HG02885 (cell line): ENCODE results near the gene GFRA1.
"Not testable (repeated sequence)": the region's sequence is repeated elsewhere in the genome, so short reads cannot be mapped to it uniquely, and the experiment has no call there.

Source experiments
- ATAC-seq: cut with Tn5 transposase; IDR thresholded peaks from one replicate; pipeline ENCODE4 v1.9.1; 2021; ENCODE audit warnings: mild to moderate bottlenecking; ENCODE audit not compliant: unreplicated experiment, poor library complexity

Gene GFRA1

GRCh38 chr10:116045366-116046356 is 227.3 kb downstream of the GFRA1 start:
- no peak for ATAC-seq

GRCh38 chr10:116044801-116045248 is 228.2 kb downstream of the GFRA1 start:
- no peak for ATAC-seq

GRCh38 chr10:116043861-116044260 is 229.1 kb downstream of the GFRA1 start:
- ATAC-seq: no peak

GRCh38 chr10:116043304-116043703 is 229.7 kb downstream of the GFRA1 start:
- ATAC-seq: no peak

GRCh38 chr10:116041948-116042347 is 231.1 kb downstream of the GFRA1 start:
- ATAC-seq: no peak

- no peak for ATAC-seq
These were observed 233.4 kb downstream of the GFRA1 start for GRCh38 chr10:116039612-116040011.

- ATAC-seq: no peak
These were observed 234.7 kb downstream of the GFRA1 start for GRCh38 chr10:116038259-116038658.

- not testable (repeated sequence) for ATAC-seq
These were observed 237.6 kb downstream of the GFRA1 start for GRCh38 chr10:116035406-116035805.

GRCh38 chr10:116030576-116030975 is 242.4 kb downstream of the GFRA1 start:
- no peak for ATAC-seq

- ATAC-seq: no peak
These were observed 243.2 kb downstream of the GFRA1 start for GRCh38 chr10:116029826-116030225.

GRCh38 chr10:116027355-116027754 is 245.7 kb downstream of the GFRA1 start:
- ATAC-seq: no peak

- no peak for ATAC-seq
These were observed 246.3 kb downstream of the GFRA1 start for GRCh38 chr10:116026725-116027124.

- no peak for ATAC-seq
These were observed 246.7 kb downstream of the GFRA1 start for GRCh38 chr10:116026315-116026714.

- no peak for ATAC-seq
These were observed 248.6 kb downstream of the GFRA1 start for GRCh38 chr10:116024271-116024878.

- ATAC-seq: no peak
These were observed 255.6 kb downstream of the GFRA1 start for GRCh38 chr10:116017405-116017804.

- no peak for ATAC-seq
These were observed 257.2 kb downstream of the GFRA1 start for GRCh38 chr10:116015583-116016333.

GRCh38 chr10:116014871-116015582 is 258.0 kb downstream of the GFRA1 start:
- ATAC-seq: no peak

GRCh38 chr10:116014326-116014725 is 258.7 kb downstream of the GFRA1 start:
- no peak for ATAC-seq

- no peak for ATAC-seq
These were observed 261.1 kb downstream of the GFRA1 start for GRCh38 chr10:116011929-116012328.

GRCh38 chr10:116007256-116007891 is 265.6 kb downstream of the GFRA1 start:
- ATAC-seq: no peak
